HG03460 (cell line): ENCODE data around the gene MAST2.

Experiments used
- ATAC-seq: cut with Tn5 transposase; IDR thresholded peaks from one replicate; pipeline ENCODE4 v1.9.1; 2021; ENCODE audit not compliant: unreplicated experiment

The MAST2 gene

DNA sequence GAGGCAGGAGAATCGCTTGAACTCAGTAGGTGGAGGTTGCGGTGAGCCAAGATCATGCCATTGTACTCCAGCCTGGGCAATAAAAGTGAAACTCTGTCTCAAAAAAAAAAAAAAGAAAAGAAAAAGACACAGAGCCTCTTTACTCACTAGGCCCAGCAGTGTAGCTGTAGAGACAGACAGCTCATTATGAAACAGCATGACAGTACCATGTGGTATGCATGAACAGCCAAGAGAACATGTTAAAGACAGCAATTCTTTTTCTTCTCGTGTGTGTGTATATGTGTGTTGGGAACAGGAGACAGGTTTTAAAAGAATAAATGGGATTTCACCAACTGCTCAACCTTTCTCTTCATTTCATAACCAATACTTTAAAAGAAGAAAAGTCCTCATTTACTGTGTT is 210.2 kb downstream of the MAST2 start:
- no peak for ATAC-seq

DNA sequence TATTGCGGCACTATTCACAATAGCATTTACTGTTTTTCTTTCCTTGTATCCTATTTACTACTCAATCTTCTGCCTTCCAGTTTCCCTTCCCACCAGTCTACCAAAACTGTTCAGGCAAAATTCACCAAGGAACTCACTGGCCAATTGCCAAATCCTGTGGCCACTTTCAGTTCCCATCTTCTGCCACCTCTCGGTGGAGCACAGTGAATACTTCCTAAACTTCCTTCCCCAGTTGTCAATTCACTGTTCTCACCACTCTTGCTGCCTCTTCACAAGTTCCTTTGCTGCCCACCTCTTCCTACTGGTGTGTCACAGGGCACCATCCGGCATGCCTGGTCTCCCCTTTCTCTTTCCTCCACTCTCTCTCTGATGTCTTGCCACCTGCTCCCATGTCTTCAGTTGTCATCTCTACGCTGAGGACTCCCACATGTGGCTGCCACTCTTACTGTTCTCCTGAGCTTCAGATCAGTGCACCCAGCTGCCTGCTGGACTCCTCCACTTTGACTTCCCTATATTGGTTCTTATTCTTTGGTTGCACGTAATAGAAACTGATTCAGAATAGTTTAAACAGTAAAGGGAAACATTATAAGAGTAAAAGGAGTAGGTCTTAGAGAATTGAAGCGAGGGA is 214.6 kb downstream of the MAST2 start:
- ATAC-seq = no peak

DNA sequence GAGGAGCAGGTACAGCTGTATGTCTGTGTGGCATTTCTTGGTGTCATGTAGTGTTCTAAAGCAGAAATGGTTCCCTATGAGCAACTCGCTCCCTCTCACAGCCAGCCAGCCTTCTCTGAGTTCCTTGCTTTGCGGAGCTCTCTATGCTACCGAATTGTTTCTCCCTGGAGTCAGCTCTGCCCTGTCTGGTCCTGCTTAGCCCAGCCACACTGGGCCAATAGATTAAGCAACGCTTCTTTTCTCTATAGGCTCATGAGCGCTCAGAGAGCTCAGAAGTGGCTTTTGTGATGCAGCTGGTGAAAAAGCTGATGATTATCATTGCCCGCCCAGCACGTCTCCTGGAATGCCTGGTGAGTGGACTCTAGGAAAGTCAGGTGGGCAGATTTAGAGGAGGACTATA is 215.9 kb downstream of the MAST2 start:
- no peak for ATAC-seq

GRCh38 chr1:46020010-46020409 is 216.6 kb downstream of the MAST2 start:
- no peak for ATAC-seq

- no peak for ATAC-seq
Measured at GRCh38 chr1:46021046-46021996, 217.9 kb downstream of the MAST2 start.

GRCh38 chr1:46026531-46026930 is 223.1 kb downstream of the MAST2 start:
- no peak for ATAC-seq

DNA sequence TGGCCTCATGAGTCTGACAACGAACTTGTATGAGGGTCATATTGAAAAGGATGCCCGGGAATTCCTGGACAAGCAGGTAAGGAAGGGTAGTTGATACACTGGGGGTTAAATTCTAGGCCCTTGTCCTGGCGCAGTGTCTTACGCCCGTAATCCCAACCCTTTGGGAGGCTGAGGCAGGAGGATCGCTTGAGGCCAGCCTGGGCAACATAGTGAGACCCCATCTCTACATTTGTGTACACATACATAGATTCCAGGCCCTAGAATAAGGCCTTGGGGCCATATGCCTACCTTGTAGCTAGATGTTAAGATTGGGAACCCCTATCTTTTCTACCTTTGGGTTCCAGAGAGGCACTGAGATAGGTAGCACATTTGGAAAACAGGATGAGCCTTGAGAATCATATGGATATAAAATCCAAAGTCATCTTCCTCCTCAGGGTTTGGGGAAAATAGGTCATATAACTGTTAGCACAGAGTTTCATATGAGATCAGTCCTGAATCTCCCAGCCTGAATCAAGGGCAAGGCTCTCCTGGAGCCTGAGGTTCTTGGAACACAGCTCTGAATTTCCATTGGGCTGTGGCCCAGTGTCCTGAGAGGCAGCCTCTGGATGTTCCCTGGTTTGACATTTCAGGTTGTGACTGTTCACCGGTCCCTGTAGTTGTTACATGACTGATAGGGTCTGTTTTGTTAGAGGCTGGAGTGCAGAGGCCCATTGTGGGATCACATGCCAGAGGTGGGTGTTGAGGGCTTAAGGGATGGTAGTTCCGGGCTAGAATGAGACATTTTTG is 224.6 kb downstream of the MAST2 start:
- no peak for ATAC-seq

- ATAC-seq = no peak
Measured at GRCh38 chr1:46030074-46030870, 226.9 kb downstream of the MAST2 start.

DNA sequence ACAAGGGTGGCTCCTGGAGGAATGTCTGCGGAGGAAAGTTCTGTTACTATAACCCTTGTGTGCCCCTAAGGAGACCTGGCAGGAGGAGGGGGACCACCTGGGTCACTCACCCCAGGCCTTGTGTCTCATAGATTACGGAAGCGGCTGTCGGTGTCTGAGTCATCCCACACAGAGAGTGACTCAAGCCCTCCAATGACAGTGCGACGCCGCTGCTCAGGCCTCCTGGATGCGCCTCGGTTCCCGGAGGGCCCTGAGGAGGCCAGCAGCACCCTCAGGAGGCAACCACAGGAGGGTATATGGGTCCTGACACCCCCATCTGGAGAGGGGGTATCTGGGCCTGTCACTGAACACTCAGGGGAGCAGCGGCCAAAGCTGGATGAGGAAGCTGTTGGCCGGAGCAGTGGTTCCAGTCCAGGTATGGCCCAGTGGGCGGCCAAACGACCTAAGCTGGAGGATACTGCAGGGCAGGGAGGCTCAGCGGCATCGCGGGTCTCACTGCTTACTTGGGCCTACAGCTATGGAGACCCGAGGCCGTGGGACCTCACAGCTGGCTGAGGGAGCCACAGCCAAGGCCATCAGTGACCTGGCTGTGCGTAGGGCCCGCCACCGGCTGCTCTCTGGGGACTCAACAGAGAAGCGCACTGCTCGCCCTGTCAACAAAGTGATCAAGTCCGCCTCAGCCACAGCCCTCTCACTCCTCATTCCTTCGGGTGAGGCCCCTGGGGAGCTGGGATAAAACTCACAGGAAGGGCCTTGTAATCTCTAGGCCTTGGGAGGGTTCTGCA is 227.7 kb downstream of the MAST2 start:
- ATAC-seq = no peak

GRCh38 chr1:46034601-46035516 is 231.4 kb downstream of the MAST2 start:
- ATAC-seq = no peak

DNA sequence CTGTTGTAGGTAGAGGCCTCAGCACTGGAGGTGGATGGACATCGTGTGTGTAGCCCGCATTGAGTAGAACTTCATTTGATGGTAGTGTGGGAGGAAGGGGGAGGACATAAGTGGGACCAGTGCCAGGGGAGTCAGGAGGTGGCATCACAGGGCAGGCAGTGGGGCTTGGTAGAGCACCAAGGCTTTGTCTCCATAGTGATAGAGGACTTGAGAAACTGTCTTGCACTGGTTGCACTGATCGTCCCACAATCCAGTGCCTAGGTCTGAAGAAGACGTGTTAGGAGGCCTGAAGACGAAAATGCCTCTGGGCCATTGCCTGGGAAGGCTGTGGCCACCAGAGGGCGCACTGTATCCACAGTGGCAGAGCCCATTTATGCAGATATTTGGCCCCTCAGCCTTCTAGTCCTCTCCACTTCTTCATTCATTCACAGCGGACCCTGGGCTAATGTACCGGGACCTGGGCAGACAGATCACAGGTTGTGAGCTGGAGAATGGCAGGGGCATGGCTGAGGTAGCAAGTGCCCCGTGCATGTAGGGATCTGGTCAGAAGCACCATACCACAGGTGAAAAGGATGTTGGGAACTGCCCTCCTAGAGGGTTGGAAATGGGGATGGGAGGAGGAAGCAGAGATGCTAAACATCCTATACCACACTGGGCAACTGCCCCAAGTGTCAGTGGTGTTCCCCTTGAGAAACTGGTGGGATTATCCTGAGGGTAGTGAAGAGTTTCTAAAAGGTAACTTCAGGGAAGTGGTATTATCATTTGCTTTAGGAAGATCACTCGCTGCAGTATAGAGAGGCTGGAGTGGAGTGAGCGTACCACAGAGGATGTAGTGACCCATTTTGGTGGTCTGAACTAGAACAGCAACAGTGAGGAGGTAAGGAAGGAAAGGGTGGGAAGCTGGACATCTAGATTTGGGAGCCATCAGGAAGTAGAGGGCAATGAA is 233.8 kb downstream of the MAST2 start:
- ATAC-seq = no peak

DNA sequence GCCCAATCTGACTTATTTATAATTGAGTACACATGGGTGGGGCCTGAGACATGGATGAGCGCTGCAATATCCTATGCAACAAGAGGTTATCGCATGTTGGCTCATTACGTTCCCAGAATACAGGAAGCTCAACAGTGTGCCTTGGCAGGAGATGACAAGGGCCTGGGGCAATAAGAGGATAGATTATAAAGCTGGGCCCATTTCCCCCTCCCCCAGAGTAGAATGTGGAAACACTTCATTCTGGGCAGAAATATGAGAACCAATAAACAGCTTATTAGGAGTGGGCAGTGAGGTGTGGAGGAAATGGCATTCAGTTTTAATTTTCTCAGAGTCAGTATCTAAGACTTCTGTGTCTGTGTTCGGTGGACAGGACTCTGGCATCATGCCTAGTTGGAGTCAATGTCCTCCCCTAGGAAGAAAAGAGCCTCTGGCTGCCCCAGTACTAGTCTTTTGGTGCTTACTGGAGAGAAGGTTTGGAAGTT is 236.2 kb downstream of the MAST2 start:
- ATAC-seq = no peak

DNA sequence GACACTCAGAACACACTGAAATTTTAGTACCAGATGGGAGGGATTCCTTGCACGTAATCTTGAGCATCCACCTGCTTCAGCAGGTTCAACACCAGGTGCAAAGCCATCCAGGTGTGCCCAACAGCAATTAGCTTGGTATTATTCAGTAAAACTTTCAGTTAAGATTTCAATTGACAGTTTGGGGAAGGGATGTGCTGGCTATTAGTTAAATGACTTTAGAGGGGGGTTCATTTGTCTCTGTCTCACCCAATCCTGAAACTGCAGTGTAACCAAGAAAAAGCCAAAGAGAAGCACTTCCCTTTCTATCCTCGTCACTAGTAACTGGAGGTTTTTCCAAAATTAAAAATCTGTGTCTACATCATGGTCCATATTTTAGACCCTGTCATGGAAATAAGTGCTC is 238.1 kb downstream of the MAST2 start:
- no peak for ATAC-seq

GRCh38 chr1:46041974-46042373 is 238.6 kb downstream of the MAST2 start:
- no peak for ATAC-seq

GRCh38 chr1:46043458-46044017 is 240.1 kb downstream of the MAST2 start:
- peak; percentile 90 for ATAC-seq

DNA sequence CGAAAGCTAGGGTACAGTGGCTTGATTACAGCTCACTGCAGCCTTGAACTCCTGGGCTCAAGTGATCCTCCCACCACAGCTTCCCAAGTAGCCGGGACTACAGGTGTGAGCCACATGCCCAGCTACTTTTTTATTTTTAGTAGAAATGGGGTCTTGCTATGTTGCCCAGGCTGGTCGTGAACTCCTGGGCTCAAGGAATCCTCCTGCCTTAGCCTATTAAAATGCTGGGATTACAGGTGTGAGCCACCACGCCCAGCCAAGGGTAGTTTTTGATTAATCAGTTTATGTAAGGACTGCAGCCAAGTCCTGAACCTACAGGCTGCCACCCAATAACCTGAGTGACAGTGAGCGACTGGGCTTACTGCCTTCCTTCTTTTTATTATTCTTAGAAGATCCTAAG is 240.7 kb downstream of the MAST2 start:
- no peak for ATAC-seq

DNA sequence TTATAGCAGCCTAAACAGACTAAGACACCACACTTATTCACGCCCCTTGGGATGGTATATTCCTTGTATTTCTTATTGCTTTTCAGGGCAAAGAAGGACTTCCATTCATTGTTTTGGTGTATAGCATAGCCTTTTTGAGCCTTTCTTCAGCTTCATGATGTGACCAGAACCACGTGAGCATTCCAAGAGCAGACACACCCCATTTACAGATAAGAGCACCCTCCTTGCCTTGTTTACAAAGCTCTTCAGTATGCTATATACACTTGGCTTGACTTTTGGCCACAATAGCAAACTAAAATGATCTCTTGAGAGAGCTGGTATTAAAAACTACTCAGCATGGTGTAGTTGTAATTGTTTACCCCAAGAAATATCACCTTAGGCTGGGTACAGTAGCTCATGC is 250.3 kb downstream of the MAST2 start:
- ATAC-seq = no peak
